ENCODE measurements around the gene VSIR. TPM values are rescaled to one million over a fixed set of nuclear protein-coding genes. Genes with fewer than 3 reads are reported as not detected.

VSIR gene
- total RNA-seq, 2 donors from 2014 or later = 126 to 135 TPM

DNA sequence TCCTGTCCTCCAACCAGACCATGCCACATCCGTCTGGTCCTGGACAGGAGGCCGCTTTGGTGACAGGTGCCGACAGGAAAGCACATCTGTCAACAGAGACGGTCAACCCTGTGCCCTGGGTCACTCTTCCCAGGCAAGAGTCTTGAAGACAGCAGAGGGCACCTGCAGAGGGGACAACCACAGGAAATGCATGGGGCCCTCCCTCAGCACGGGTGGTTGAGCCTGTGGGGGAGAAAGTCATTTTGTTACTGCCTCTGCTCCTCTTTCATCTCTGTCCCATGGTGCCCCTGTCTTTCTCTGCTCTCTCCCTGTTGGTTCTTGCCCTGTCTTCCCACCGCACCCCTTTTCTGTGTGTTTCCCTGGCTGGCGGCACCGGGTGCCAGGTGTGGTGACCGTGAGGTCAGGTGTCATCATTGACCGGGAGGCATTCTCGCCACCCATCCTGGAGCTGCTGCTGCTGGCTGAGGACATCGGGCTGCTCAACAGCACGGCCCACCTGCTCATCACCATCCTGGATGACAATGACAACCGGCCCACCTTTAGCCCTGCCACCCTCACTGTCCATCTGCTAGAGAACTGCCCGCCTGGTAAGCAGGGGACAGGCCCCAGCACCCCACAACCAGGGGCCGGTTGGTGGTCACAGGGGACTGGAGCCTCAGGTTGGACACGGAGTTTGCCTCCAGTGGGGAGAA is 17.6 kb upstream of the VSIR start:
- DNase-seq (ENCODE audit: low spot score) = no peak
- intact Hi-C loops (cut with DNase I) = loop anchor here in 1 of 2 donors (10.0 kb wide), 1 partner anchor 476 kb away; the partner anchor contains the start of gene SLC29A3

DNA sequence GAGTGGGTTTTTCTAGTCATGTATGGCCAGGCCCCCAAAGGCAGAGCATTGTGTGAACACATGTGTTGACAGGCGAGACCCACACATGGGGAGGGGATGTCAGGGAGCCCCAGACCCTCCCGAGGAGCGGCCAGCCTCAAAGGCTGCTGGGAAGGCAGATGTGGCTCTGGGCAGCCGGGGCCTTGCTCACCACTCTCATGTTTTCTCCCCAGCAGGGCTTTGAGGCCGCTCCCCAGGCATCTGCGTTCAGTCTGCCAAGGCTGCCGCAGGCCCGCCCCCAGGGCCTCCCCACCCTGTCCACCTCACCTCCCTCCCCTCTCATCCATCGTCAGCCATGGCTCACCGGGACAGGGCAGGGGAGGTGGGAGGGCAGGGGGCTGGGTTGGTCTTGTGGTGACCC is 16.6 kb upstream of the VSIR start:
- intact Hi-C loops (cut with DNase I) = loop anchor here in 1 of 2 donors (10.0 kb wide), 1 partner anchor 475 kb away; the partner anchor contains the start of gene SLC29A3

DNA sequence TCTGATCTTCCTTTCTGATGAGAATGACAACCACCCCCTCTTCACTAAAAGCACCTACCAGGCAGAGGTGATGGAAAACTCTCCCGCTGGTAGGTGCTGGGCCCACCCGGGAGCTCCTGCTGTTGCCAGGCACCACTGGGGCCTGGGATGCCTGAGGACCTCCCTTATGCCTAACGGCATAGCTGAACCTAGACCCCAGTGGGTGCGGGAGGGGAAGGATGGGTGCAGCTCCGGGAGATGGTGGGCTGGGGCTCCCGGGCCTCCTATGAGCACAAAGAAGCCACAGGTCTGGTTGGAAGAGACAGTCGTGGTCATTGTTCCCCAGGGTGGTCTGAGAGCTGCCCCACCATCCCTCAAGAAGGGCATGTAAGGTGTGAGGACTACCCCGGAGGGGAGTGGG is 15.6 kb upstream of the VSIR start:
- intact Hi-C loops (cut with DNase I) = no loop called here
- no peak for DNase-seq (ENCODE audit: low spot score)

More for the DNA sequence above, 16.6 kb upstream of the VSIR start:
- no peak for DNase-seq (ENCODE audit: low spot score)

DNA sequence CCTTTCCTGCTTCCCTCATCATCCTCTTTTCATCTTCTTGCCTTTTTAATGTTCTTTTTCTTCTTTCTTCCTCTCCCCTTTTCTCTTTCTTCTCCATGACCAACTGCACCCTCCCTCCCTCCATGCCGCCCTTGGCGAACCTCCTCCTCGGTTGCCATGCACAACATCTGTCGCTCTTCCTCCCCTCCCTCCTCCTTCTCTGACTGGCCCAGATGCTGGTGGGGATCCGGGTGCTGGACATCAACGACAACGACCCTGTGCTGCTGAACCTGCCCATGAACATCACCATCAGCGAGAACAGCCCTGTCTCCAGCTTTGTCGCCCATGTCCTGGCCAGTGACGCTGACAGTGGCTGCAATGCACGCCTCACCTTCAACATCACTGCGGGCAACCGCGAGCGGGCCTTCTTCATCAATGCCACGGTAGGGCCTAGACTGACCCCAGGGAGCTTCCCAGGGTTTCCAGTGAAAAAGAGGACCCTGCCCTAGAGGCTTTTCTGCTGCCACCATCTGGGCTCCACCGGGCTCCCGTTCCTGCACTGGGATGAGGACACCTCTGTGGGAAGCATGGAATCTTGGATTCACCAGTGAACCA is 11.5 kb upstream of the VSIR start:
- DNase-seq (ENCODE audit: low spot score) = no peak
- intact Hi-C loops (cut with DNase I) = no loop called here

DNA sequence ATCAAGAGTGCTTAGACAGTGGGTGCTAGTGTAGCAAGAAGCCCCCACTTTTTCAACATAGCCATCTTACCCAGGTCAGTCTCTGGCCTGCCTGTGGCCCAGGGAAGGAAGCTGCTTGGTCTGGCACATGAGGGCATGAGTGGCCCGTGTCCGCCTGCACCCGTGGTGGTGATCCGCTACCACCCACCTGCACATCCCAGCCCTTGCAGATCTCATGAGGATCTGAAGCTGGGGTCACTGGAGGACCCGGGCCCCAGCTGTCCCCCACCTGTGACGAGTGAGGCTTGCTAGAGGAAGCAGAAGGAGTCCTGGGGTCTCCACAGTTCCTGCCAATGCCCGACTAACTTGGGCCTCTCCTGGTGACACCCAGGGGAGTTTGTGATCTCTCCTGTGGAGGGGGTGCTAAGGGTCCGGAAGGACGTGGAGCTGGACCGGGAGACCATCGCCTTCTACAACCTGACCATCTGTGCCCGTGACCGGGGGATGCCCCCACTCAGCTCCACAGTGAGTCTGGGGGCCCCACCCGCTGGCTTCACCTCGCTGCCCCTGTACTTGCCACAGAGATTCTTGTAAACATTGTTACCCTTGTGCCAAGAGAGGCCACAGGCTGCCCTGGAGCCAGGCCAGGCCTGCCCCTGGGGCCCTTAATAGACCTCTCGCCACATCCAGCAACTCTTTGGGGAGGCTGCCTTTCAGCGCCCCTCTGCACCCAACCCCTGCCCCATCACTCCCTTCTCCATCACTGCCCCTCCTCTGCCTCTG is 10.8 kb upstream of the VSIR start:
- intact Hi-C loops (cut with DNase I) = no loop called here
- DNase-seq (ENCODE audit: low spot score) = no peak

DNA sequence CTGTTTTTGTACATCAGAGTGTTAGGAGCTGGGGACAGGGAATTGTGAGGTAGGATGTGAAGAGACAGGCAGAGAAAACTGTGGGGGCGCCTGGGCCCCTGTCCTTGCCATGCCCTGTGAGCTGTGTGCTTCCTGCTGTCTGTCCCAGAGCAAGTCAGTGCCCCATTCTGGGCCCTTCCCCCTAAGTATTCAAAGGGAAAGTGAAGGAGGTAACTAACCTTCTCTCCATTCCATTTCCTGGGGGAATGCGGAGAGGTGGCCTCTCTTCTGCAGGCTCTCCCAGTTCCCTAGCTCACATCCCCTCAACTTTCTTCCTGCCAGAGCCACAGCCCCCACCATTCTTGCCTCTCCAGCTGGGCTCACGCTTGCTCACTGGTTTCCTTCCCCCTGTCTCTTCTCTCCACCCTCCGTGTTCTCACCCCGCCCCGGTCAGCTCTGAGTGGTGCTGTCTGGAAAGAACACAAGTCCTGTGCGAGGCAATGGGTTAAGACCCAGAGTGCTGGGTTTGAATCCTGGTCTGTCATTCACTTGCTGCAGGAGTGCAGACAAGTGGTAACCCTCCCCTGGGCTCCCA is 9.7 kb upstream of the VSIR start:
- intact Hi-C loops (cut with DNase I) = no loop called here
- DNase-seq (ENCODE audit: low spot score) = no peak

DNA sequence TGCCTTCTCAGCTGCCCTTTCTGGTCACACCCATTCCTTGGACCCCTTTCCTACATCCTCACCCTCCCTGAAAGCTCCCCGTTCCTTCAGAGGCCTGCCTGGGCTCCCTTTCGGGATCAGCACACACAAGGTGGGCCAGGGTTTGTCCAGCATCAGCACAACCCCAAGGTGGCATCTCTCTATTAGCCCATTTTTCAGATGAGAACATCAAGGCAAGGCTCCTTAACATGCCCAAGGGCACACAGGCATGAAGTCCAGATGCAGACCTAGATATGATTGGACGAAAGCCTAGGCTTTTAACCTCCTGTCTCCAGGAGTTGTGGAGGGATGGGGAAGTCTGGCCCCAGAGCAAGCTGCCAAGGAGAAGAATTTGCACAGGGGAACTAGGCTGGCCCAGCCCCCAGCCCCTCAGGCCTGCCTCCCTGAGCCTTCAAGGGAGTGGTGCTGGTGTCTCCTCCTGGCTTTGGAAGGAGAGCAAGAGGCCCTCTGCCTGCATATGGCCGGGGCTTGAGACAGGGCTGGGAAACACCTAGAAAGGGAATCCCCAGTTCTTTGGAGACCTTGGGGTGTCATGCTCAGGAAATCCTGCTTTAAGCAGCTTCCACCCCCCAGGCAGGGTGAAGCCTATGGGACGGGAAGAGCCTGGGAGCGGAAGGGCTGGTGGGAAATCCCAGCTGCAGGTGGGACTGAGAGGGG is 9.0 kb upstream of the VSIR start:
- no peak for DNase-seq (ENCODE audit: low spot score)
- intact Hi-C loops (cut with DNase I) = no loop called here

DNA sequence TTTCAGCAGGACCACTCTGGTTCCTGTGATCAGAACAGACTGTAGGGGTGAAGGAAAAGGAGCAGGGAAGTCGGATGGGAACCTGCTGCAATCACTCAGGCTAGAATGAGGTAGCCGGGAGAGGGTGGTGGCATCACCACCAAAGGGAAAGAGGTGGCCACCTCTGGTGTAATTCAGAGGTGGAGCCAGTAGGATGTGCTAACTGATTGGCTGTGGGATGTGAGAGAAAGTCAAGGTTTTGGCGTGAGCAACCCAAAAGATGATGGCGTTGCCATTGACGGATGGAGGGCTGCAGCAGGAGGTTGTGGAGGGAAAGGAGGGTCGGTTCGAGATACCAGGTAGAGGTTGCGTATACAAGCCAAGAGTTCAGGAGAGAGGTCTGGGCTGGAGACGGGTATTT is 7.4 kb upstream of the VSIR start:
- intact Hi-C loops (cut with DNase I) = no loop called here
- DNase-seq (ENCODE audit: low spot score) = no peak

DNA sequence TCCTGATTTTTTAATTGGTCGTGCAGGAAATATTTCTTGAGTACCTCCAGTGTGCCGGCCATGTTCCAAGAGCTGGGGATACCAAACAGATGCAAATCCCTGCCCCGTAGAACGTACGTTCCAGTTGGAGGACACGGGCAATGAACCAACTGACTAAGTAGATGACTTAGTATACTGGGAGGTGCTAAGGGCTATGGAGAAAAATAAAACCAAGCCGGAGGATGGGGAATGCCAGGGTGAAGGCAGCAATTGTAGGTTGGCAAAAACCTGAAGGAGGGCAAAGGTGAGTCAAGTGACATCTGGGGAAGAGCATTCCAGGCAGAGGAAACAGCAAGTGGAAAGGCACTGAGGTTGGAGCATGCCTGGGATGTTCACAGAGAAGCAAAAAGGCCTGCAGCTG is 6.8 kb upstream of the VSIR start:
- intact Hi-C loops (cut with DNase I) = no loop called here
- no peak for DNase-seq (ENCODE audit: low spot score)

DNA sequence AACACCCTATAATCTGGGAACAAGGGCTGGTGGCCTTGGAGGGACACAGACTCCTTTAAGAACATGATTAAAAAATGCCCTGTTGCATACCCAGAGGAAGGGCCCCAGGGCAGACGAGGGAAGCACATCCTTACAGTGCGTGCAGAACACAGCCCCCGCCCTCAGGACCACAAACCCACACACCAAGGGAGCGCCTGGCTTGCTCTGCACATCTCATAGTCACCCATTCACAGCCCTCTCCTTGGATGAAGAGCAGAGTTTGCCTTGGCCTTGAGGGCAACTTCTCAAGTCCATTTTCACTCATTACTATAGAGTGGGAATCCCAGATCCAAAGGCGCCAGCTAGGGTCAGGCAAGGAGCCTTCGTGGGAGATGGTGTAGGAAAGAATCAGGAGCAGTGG is 6.3 kb upstream of the VSIR start:
- intact Hi-C loops (cut with DNase I) = loop anchor here in 1 of 2 donors (10.0 kb wide), 1 partner anchor 55 kb away; no protein-coding TSS in a partner anchor
- DNase-seq (ENCODE audit: low spot score) = no peak

DNA sequence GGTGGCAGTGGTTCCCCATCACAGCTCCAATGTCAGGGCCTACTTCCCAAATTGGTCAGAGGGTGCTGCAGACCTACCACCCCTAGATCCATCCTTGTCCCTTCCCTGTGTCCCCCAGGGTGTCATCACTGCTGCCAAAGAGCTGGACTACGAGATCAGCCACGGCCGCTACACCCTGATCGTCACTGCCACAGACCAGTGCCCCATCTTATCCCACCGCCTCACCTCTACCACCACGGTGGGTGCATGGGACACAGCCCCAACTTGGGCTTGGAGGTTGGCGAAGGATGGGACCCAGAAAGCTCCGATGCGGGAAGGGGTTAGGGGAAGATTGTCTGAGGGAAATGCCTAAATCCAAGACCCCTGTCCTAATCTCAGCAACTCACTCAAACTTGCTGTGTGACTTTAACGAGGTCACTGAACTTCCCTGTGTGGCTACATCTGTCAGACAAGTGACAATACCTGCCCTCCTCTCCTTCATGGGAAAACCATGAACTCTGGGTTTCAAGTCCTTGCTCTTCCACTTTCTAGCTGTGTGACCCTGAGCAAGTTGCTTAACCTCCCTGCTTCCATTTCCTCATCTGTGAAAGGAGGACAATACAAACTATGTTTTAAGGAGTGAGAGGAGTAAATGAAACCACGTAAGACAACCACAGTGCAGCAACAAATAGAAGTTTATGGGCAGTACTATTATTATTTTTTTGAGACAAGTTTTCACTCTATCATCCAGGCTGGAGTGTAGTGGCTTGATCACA is 4.9 kb upstream of the VSIR start:
- DNase-seq (ENCODE audit: low spot score) = no peak

DNA sequence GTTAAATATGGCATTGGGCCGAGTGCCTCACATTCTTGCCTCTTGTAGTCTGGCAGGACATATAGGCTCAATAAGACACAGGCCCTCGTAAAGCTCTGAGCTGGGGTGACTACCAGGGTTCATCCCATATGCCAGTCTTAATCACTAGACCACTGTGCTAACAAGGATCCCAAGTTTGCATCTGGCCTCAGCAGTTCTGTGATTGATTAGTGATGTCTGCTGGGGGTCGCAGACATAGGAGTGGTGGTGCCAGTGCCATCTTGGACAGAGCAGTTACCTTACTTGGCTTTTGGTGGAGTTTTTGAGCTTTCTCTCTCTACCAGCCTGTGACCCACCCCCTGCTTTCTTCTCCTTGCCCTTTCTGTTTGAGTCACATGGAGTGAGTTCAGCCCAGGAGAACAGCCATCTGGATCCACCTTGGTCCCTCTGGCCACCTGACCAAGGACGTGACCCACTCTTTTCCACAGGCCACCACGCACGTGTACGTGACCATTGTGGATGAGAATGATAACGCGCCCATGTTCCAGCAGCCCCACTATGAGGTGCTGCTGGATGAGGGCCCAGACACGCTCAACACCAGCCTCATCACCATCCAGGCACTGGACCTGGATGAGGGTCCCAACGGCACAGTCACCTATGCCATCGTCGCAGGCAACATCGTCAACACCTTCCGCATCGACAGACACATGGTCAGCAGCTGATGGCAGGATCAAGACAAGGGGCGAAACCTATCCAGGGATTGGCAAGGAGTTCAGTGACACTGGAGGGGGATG is 4.1 kb upstream of the VSIR start:
- DNase-seq (ENCODE audit: low spot score) = no peak
- intact Hi-C loops (cut with DNase I) = loop anchor here in 1 of 2 donors (10.0 kb wide), 1 partner anchor 57 kb away; no protein-coding TSS in a partner anchor

More for the DNA sequence above, 4.9 kb upstream of the VSIR start:
- intact Hi-C loops (cut with DNase I) = loop anchor here in 1 of 2 donors (10.0 kb wide), 1 partner anchor 57 kb away; no protein-coding TSS in a partner anchor

DNA sequence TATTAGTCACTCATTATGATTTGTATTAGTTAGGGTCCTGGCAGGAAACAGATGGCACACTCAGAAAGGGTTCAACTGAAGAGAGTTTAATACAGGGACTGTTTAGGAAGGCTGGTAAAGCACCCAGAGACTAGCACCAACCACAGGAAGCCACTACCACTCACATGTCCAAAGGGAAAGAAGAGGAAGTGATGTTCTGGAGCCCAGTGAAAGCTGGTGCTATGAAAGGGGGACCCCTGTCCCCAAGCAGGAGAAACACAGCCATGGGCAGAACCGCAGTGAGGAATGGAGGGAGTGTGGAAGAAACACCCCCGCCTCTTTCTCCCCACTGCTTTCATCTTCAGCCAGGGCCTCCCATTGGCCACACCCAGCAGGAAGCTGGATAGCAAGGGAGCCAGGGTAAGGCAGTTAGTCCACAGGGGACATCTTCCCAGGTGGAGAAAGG is 3.2 kb upstream of the VSIR start:
- intact Hi-C loops (cut with DNase I) = loop anchor here in 1 of 2 donors (10.0 kb wide), 1 partner anchor 58 kb away; no protein-coding TSS in a partner anchor
- no peak for DNase-seq (ENCODE audit: low spot score)

DNA sequence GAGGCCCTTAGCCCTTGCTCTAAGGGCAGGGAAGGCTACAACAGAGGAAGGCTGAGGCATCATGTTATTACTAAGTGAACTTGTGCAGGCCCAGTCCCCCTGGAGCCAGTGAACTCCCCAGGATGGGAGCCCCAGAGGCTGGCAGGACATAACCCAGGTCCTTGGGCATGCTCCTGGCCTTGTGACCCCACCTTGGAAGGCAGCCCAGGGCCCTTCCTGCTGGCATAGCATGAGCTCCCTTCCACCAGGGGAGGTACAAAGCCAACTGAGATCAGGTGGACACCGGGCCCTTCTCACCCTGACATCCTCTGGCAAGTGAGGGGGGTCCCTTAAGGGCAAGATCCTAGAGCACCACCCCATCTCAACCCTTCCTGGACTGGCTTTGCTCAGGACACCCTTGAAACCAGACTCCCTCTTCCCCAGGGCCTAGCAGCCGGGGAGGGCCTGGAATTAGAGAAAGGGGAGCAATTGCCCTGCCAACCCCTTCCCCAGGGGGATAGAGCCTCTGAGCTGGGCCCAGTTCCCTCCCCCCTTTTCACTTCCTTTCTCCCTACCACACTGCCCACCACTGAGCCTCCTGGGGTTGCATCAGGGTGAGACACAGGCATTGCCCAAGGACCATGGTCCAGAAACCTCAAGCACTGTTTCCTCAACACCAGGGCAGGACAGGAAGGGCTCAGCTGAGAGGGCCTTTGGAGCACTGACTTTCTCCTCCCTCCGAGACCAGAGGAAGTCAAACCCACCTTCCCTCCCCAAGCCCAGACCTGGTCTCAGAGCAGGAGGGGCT is 1.8 kb upstream of the VSIR start:
- intact Hi-C loops (cut with DNase I) = loop anchor here in 1 of 2 donors (10.0 kb wide), 1 partner anchor 60 kb away; no protein-coding TSS in a partner anchor
- no peak for DNase-seq (ENCODE audit: low spot score)

DNA sequence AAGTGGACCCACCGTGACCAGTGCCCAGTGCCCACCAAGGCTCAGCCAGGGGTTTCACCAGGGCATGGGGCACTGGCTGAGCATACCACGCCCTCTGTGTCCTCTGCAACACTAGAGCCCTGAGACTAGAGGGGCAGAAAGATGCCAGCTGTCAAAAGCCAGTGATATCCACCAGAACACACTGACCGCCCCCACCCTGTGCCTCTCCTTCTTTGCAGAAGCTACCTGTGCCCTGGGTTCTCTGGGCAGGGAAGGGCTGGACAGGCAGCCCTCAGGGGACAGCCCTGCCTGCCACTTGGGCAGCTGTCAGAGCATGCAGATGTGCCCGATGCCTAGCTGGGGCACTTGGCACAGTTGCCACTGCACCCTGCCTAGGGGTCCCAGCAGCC is 494 bp downstream of the VSIR start:
- intact Hi-C loops (cut with DNase I) = loop anchor here in 1 of 2 donors (10.0 kb wide), 1 partner anchor 62 kb away; no protein-coding TSS in a partner anchor
- no peak for DNase-seq (ENCODE audit: low spot score)

DNA sequence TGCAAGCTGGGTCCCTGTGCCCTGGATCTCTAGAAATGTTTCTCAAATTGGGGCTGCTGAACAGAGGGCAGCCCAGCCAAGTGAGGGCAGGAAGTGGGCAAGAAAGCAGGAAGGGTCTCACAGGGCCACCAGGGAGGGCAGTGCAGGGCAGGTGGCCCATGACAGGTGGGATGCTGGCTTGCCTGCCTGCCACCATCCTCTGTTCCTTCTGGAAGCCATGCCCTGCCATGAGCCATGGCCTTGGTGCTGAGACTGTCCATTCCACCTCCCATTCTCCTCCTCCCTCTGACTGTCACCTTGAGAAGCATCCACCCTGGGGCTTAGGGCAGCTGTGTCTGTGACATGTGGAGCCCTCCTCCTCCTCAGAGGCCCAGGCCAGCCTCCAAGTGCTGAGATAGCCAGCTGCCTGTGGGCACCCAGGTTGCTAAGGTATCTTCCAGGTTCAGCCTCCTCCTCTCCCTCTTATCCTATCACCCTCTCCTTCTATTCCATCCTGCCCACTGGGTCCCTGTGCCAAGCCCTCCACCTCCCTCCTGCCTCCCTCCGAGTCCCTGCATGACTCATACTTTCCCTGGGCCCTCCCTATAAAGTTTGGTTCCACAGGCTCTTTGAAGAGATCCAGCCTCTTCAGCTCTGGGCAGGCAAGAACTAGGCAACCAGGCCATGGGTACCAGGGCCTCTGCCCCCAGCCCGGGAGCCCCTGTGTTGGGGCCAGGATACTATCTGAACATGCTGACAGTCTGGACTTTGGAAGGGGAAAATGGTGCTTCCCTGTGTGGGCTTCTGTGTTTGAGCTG is 1.3 kb downstream of the VSIR start:
- intact Hi-C loops (cut with DNase I) = loop anchor here in 1 of 2 donors (10.0 kb wide), 1 partner anchor 63 kb away; no protein-coding TSS in a partner anchor
- DNase-seq (ENCODE audit: low spot score) = peak; percentile 93

All from posterior vena cava (tissue), 2 donors.